Effector memory CD4-positive, alpha-beta T cell (primary cell): ENCODE results near the gene SPRY1.

Source experiments
- DNase-seq, 3 donors: peaks; one replicate each; pipeline ENCODE4 v3.0.0-alpha.2; 2020
- H3K27ac ChIP-seq: 2 replicates; pipeline ENCODE4 v1.7.0; 2013; ENCODE audit warnings: mild to moderate bottlenecking, low read length, moderate library complexity; ENCODE audit not compliant: insufficient read depth, poor library complexity, severe bottlenecking
- H3K27me3 ChIP-seq: replicated peaks from 2 replicates; pipeline ENCODE4 v1.7.0; 2013; ENCODE audit warnings: mild to moderate bottlenecking, low read length; ENCODE audit not compliant: insufficient read depth, control insufficient read depth, poor library complexity, severe bottlenecking
- H3K36me3 ChIP-seq: 2 replicates; pipeline ENCODE4 v1.7.0; 2013; ENCODE audit warnings: mild to moderate bottlenecking, low read length, moderate library complexity; ENCODE audit not compliant: control insufficient read depth, insufficient read depth
- H3K4me1 ChIP-seq: 2 replicates; pipeline ENCODE4 v1.7.0; 2013; ENCODE audit warnings: low read length, mild to moderate bottlenecking; ENCODE audit not compliant: control insufficient read depth, insufficient read depth, poor library complexity, severe bottlenecking
- H3K4me3 ChIP-seq: 2 replicates; pipeline ENCODE4 v1.7.0; 2013; ENCODE audit warnings: low read length, low read depth, mild to moderate bottlenecking; ENCODE audit not compliant: insufficient read depth, poor library complexity, severe bottlenecking
- H3K9me3 ChIP-seq: 2 replicates; pipeline ENCODE4 v1.7.0; 2013; ENCODE audit warnings: mild to moderate bottlenecking, low read length, moderate library complexity; ENCODE audit not compliant: control insufficient read depth

The SPRY1 gene

GRCh38 chr4:123419885-123420755 is 23.5 kb downstream of the SPRY1 start:
- no peaks in the 10 kb centered on the region for H3K9me3 ChIP-seq

GRCh38 chr4:123421227-123421936 is 24.8 kb downstream of the SPRY1 start:
- DNase-seq: no peak
- no peaks in the 10 kb centered on the region for H3K36me3 ChIP-seq
- no peaks in the 10 kb centered on the region for H3K9me3 ChIP-seq
- H3K4me3 ChIP-seq: no peak overlapping the region
- H3K27ac ChIP-seq: peak overlapping the region; percentile 23
- H3K4me1 ChIP-seq: no peaks in the 10 kb centered on the region
- H3K27me3 ChIP-seq: no peaks in the 10 kb centered on the region

More at GRCh38 chr4:123419885-123420755, 23.5 kb downstream of the SPRY1 start:
- Histone ChIP-seq H3K4me1 (no peaks in the 10 kb centered on the region), H3K27me3 (no peaks in the 10 kb centered on the region), H3K27ac (no peak overlapping the region), H3K4me3 (no peak overlapping the region), H3K36me3 (no peaks in the 10 kb centered on the region)
- no peak for DNase-seq

- DNase-seq: no peak
- no peaks in the 10 kb centered on the region for H3K36me3 ChIP-seq
- H3K27me3 ChIP-seq: no peaks in the 10 kb centered on the region
- H3K9me3 ChIP-seq: no peaks in the 10 kb centered on the region
- no peaks in the 10 kb centered on the region for H3K4me1 ChIP-seq
- H3K27ac ChIP-seq: peak overlapping the region; percentile 23
- H3K4me3 ChIP-seq: peak overlapping the region; percentile 40
Observed at GRCh38 chr4:123421937-123422781, 25.6 kb downstream of the SPRY1 start.

- Histone ChIP-seq H3K27me3 (no peaks in the 10 kb centered on the region), H3K36me3 (no peaks in the 10 kb centered on the region), H3K9me3 (no peaks in the 10 kb centered on the region), H3K4me3 (no peak overlapping the region), H3K27ac (no peak overlapping the region), H3K4me1 (no peaks in the 10 kb centered on the region)
- DNase-seq: no peak
Observed at GRCh38 chr4:123423819-123424218, 27.2 kb downstream of the SPRY1 start.

GRCh38 chr4:123427951-123428350 is 31.4 kb downstream of the SPRY1 start:
- no peak overlapping the region for H3K27ac ChIP-seq
- no peaks in the 10 kb centered on the region for H3K9me3 ChIP-seq
- H3K4me3 ChIP-seq: no peak overlapping the region
- no peaks in the 10 kb centered on the region for H3K36me3 ChIP-seq
- H3K4me1 ChIP-seq: no peaks in the 10 kb centered on the region
- no peaks in the 10 kb centered on the region for H3K27me3 ChIP-seq
- DNase-seq: no peak

- H3K36me3 ChIP-seq: no peaks in the 10 kb centered on the region
- H3K4me1 ChIP-seq: no peaks in the 10 kb centered on the region
- H3K27ac ChIP-seq: no peak overlapping the region
- no peak for DNase-seq
- no peaks in the 10 kb centered on the region for H3K9me3 ChIP-seq
- no peak overlapping the region for H3K4me3 ChIP-seq
- no peaks in the 10 kb centered on the region for H3K27me3 ChIP-seq
Observed at GRCh38 chr4:123430031-123430430, 33.4 kb downstream of the SPRY1 start.

GRCh38 chr4:123430501-123430900 is 33.9 kb downstream of the SPRY1 start:
- Histone ChIP-seq H3K9me3 (no peaks in the 10 kb centered on the region), H3K36me3 (no peaks in the 10 kb centered on the region), H3K4me3 (no peak overlapping the region)

GRCh38 chr4:123433573-123433972 is 37.0 kb downstream of the SPRY1 start:
- Histone ChIP-seq H3K4me3 (no peak overlapping the region), H3K4me1 (no peaks in the 10 kb centered on the region), H3K27me3 (no peaks in the 10 kb centered on the region), H3K9me3 (no peaks in the 10 kb centered on the region), H3K27ac (no peak overlapping the region), H3K36me3 (no peaks in the 10 kb centered on the region)
- DNase-seq: no peak

More at GRCh38 chr4:123430501-123430900, 33.9 kb downstream of the SPRY1 start:
- DNase-seq: no peak
- Histone ChIP-seq H3K27ac (no peak overlapping the region), H3K27me3 (no peaks in the 10 kb centered on the region), H3K4me1 (no peaks in the 10 kb centered on the region)

- no peaks in the 10 kb centered on the region for H3K36me3 ChIP-seq
- no peak for DNase-seq
- H3K27ac ChIP-seq: no peak overlapping the region
- H3K4me1 ChIP-seq: no peaks in the 10 kb centered on the region
- no peaks in the 10 kb centered on the region for H3K27me3 ChIP-seq
- no peaks in the 10 kb centered on the region for H3K9me3 ChIP-seq
- no peak overlapping the region for H3K4me3 ChIP-seq
Observed at GRCh38 chr4:123433976-123434375, 37.4 kb downstream of the SPRY1 start.
